T-cell (primary cell): ENCODE measurements around the gene ANKRD24. TPM values are rescaled to one million over a fixed set of nuclear protein-coding genes. Genes with fewer than 3 reads are reported as not detected.

Experiments
- ATAC-seq, 4 experiments: fragments of 200-7000 bp in 3 of 4; fragments of 150-1000 bp in 1 of 4; cut with Tn5 transposase; replicated peaks in 1 of 4; 1 replicate in 3 of 4; 2 replicates in 1 of 4; pipeline ENCODE4 v1.10.0; 2021; ENCODE audit warnings: moderate library complexity in 3 of 4, mild to moderate bottlenecking in 2 of 4, moderate number of reproducible peaks in 1 of 4
- CTCF ChIA-PET, 2 donors: fragments of 300-600 bp; sonication (Branson Sonifier 250); formaldehyde crosslinking; loops; one replicate each; lab custom pipeline; 2022; ENCODE audit warnings: antibody characterized with exemption in 2 of 2; lab: Charles Lee
- POLR2A ChIA-PET, 2 donors: fragments of 300-600 bp; sonication (Branson Sonifier 250); formaldehyde crosslinking; loops; one replicate each; lab custom pipeline; 2022; ENCODE audit warnings: antibody characterized with exemption in 2 of 2; lab: Charles Lee
- DNase-seq, 35 experiments: peaks; one replicate each; pipeline versions ENCODE4 v3.0.0 to v3.0.0-alpha.2; 2013 to 2023
- H3K27ac ChIP-seq: one replicate; pipeline ENCODE4 v1.5.1; 2013; ENCODE audit warnings: low read length
- H3K27me3 ChIP-seq, 2 experiments: replicated peaks in 1 of 2; 1 replicate in 1 of 2; 2 replicates in 1 of 2; pipeline versions ENCODE4 v1.6.1 to v1.7.0; 2013; ENCODE audit warnings: low read length in 1 of 2, mixed read lengths in 1 of 2; ENCODE audit not compliant: control insufficient read depth in 2 of 2, insufficient read depth in 2 of 2; ENCODE audit errors: extremely low read depth in 1 of 2
- H3K36me3 ChIP-seq, 2 donors: 1 replicate in 1 of 2; 2 replicates in 1 of 2; pipeline versions ENCODE4 v1.6.1 to v1.7.0; 2013; ENCODE audit warnings: low read length in 1 of 2; ENCODE audit not compliant: control insufficient read depth in 2 of 2, insufficient read depth in 1 of 2; ENCODE audit errors: extremely low read depth in 1 of 2
- H3K4me1 ChIP-seq, 2 experiments: 1 replicate in 1 of 2; 2 replicates in 1 of 2; pipeline versions ENCODE4 v1.6.1 to v1.7.0; 2013; ENCODE audit warnings: low read length in 2 of 2, mixed read lengths in 1 of 2; ENCODE audit not compliant: insufficient read depth in 2 of 2, control insufficient read depth in 1 of 2; ENCODE audit errors: extremely low read depth in 1 of 2
- H3K4me3 ChIP-seq, 2 donors: 1 replicate in 1 of 2; 2 replicates in 1 of 2; pipeline versions ENCODE4 v1.5.1 to v1.7.0; 2013; ENCODE audit warnings: mild to moderate bottlenecking in 2 of 2, low read length in 1 of 2, moderate library complexity in 1 of 2; ENCODE audit not compliant: control insufficient read depth in 1 of 2; ENCODE audit errors: extremely low read depth in 1 of 2
- H3K9me3 ChIP-seq: 2 replicates; pipeline ENCODE4 v1.7.0; 2013
- H3K27ac Mint-ChIP-seq, 2 donors: one replicate each; pipeline ENCODE4 v1.8.0; 2020 to 2021; ENCODE audit warnings: mild to moderate bottlenecking in 2 of 2, mixed read lengths in 2 of 2
- H3K27me3 Mint-ChIP-seq, 2 donors: one replicate each; pipeline ENCODE4 v1.8.0; 2021 to 2022; ENCODE audit warnings: mixed read lengths in 2 of 2
- H3K36me3 Mint-ChIP-seq: one replicate; pipeline ENCODE4 v1.8.0; 2021; ENCODE audit warnings: mixed read lengths
- H3K4me1 Mint-ChIP-seq, 3 donors: one replicate each; pipeline ENCODE4 v1.8.0; 2020 to 2022; ENCODE audit warnings: mixed read lengths in 3 of 3, mild to moderate bottlenecking in 1 of 3
- H3K4me3 Mint-ChIP-seq, 3 donors: one replicate each; pipeline ENCODE4 v1.8.0; 2020 to 2022; ENCODE audit warnings: mild to moderate bottlenecking in 3 of 3, mixed read lengths in 3 of 3, moderate library complexity in 3 of 3
- H3K9me3 Mint-ChIP-seq, 3 donors: one replicate each; pipeline ENCODE4 v1.8.0; 2020 to 2022; ENCODE audit warnings: mixed read lengths in 3 of 3
- WGBS: methylation state at CpG from one replicate; pipeline ENCODE4 v1.1.5; 2013; ENCODE audit warnings: missing lambda C conversion rate; ENCODE audit not compliant: insufficient coverage; 5-methylcytosine and 5-hydroxymethylcytosine counted together
- total RNA-seq, 35 experiments: library from RNA in 6 of 35; stranded (reverse) in 6 of 35; fragments of 120-200 nt in 1 of 35; gene quantifications; one replicate each; pipeline versions ENCODE4 v1.2.1 to v1.2.4 and lab custom pipeline; 2013 to 2026

Gene ANKRD24
- total RNA-seq, 5 donors from 2014 or later (not counting 1 experiment from before 2014, with no cell fraction given): 0.79 to 2.2 (median 1.3) TPM

GRCh38 chr19:4172861-4173473 is 9.5 kb upstream of the ANKRD24 start:
- H3K36me3 ChIP-seq: peaks cover 3 to 14% of the 10 kb centered on the region in 2 donors
- Mint-ChIP-seq H3K36me3 (peaks cover 10% of the 10 kb centered on the region), H3K4me1 (peaks cover 0 to 6% (median 3%) of the 10 kb centered on the region in 3 donors), H3K4me3 (no peak overlapping the region), H3K27ac (no peak overlapping the region), H3K9me3 (no peaks in the 10 kb centered on the region), H3K27me3 (peaks cover 12 to 25% of the 10 kb centered on the region in 2 donors)
- no peak overlapping the region for H3K27ac ChIP-seq
- peaks cover 0 to 32% of the 10 kb centered on the region in 2 experiments for H3K27me3 ChIP-seq
- peak; percentile 18 to 81 (median 59) for DNase-seq
- H3K9me3 ChIP-seq: no peaks in the 10 kb centered on the region
- ChIA-PET CTCF (no interaction called here), POLR2A (interaction anchor here in 1 of 2 donors (0.6 kb wide), 1 partner anchor 84 kb away, joined by 5 read pairs; no protein-coding TSS in a partner anchor)
- peaks cover 0 to 10% of the 10 kb centered on the region in 2 experiments for H3K4me1 ChIP-seq
- ATAC-seq: peak; percentile 71 to 91 (median 74)
- 13% methylated on average over 38 of the region's 45 CpGs for WGBS
- no peak overlapping the region for H3K4me3 ChIP-seq

- CTCF ChIA-PET: no interaction called here
- 20% methylated on average over 6 of the region's 11 CpGs for WGBS
- no peak overlapping the region for H3K27ac Mint-ChIP-seq
These were observed 8.8 kb upstream of the ANKRD24 start for GRCh38 chr19:4173479-4174212.

GRCh38 chr19:4174213-4174894 is 8.1 kb upstream of the ANKRD24 start:
- H3K9me3 Mint-ChIP-seq: no peaks in the 10 kb centered on the region
- CTCF ChIA-PET: no interaction called here
- H3K4me1 Mint-ChIP-seq: peaks cover 4 to 8% (median 4%) of the 10 kb centered on the region in 3 donors
- H3K4me1 ChIP-seq: peaks cover 0 to 10% of the 10 kb centered on the region in 2 experiments
- DNase-seq (no peak), ATAC-seq (no peak)
- H3K4me3 ChIP-seq: no peak overlapping the region
- peaks cover 9 to 14% of the 10 kb centered on the region in 2 donors for H3K36me3 ChIP-seq
- H3K27ac Mint-ChIP-seq: no peak overlapping the region
- H3K27me3 ChIP-seq: peaks cover 0 to 32% of the 10 kb centered on the region in 2 experiments
- POLR2A ChIA-PET: no interaction called here
- peaks cover 7 to 14% of the 10 kb centered on the region in 2 donors for H3K27me3 Mint-ChIP-seq
- H3K9me3 ChIP-seq: no peaks in the 10 kb centered on the region
- H3K4me3 Mint-ChIP-seq: no peak overlapping the region
- 79% methylated on average over 11 of the region's 21 CpGs for WGBS
- peaks cover 13% of the 10 kb centered on the region for H3K36me3 Mint-ChIP-seq
- no peak overlapping the region for H3K27ac ChIP-seq

More at GRCh38 chr19:4173479-4174212, 8.8 kb upstream of the ANKRD24 start:
- POLR2A ChIA-PET: interaction anchor here in 1 of 2 donors (0.6 kb wide), 1 partner anchor 85 kb away, joined by 5 read pairs; no protein-coding TSS in a partner anchor
- Mint-ChIP-seq H3K4me1 (peaks cover 0 to 6% (median 3%) of the 10 kb centered on the region in 3 donors), H3K4me3 (no peak overlapping the region), H3K27me3 (peaks cover 7 to 19% of the 10 kb centered on the region in 2 donors), H3K36me3 (peaks cover 10% of the 10 kb centered on the region), H3K9me3 (no peaks in the 10 kb centered on the region)
- ATAC-seq (no peak), DNase-seq (no peak)
- H3K9me3 ChIP-seq: no peaks in the 10 kb centered on the region
- H3K27me3 ChIP-seq: peaks cover 0 to 32% of the 10 kb centered on the region in 2 experiments
- H3K27ac ChIP-seq: no peak overlapping the region
- peaks cover 0 to 10% of the 10 kb centered on the region in 2 experiments for H3K4me1 ChIP-seq
- peaks cover 3 to 14% of the 10 kb centered on the region in 2 donors for H3K36me3 ChIP-seq
- no peak overlapping the region for H3K4me3 ChIP-seq

- no peaks in the 10 kb centered on the region for H3K9me3 Mint-ChIP-seq
- Histone ChIP-seq H3K27ac (no peak overlapping the region), H3K27me3 (peaks cover 0 to 29% of the 10 kb centered on the region in 2 experiments), H3K4me3 (no peak overlapping the region), H3K4me1 (peaks cover 0 to 10% of the 10 kb centered on the region in 2 experiments), H3K36me3 (peaks cover 13 to 14% of the 10 kb centered on the region in 2 donors), H3K9me3 (no peaks in the 10 kb centered on the region)
- no peak overlapping the region for H3K4me3 Mint-ChIP-seq
- 98% methylated on average over 35 of the region's 41 CpGs for WGBS
- CTCF ChIA-PET: no interaction called here
- H3K36me3 Mint-ChIP-seq: peaks cover 19% of the 10 kb centered on the region
- peaks cover 7 to 11% of the 10 kb centered on the region in 2 donors for H3K27me3 Mint-ChIP-seq
- ATAC-seq (no peak), DNase-seq (no peak)
- POLR2A ChIA-PET: no interaction called here
- H3K4me1 Mint-ChIP-seq: peaks cover 8 to 14% (median 10%) of the 10 kb centered on the region in 3 donors
- no peak overlapping the region for H3K27ac Mint-ChIP-seq
These were observed 7.4 kb upstream of the ANKRD24 start for GRCh38 chr19:4174895-4175668.

GRCh38 chr19:4175669-4175931 is 6.9 kb upstream of the ANKRD24 start:
- Histone ChIP-seq H3K4me1 (peaks cover 5 to 15% of the 10 kb centered on the region in 2 experiments), H3K9me3 (no peaks in the 10 kb centered on the region), H3K27me3 (peaks cover 0 to 28% of the 10 kb centered on the region in 2 experiments), H3K4me3 (no peak overlapping the region), H3K36me3 (peaks cover 14 to 16% of the 10 kb centered on the region in 2 donors), H3K27ac (no peak overlapping the region)
- CTCF ChIA-PET: no interaction called here
- ATAC-seq (no peak), DNase-seq (no peak)
- peaks cover 8 to 18% (median 16%) of the 10 kb centered on the region in 3 donors for H3K4me1 Mint-ChIP-seq
- WGBS: 95% methylated on average over 12 of the region's 12 CpGs
- H3K36me3 Mint-ChIP-seq: peaks cover 19% of the 10 kb centered on the region
- H3K27me3 Mint-ChIP-seq: peaks cover 7 to 10% of the 10 kb centered on the region in 2 donors
- no peak overlapping the region for H3K4me3 Mint-ChIP-seq
- H3K27ac Mint-ChIP-seq: no peak overlapping the region
- no peaks in the 10 kb centered on the region for H3K9me3 Mint-ChIP-seq
- POLR2A ChIA-PET: no interaction called here
